Measurements from ENCODE around the gene MEGF11. TPM values are rescaled to one million over a fixed set of nuclear protein-coding genes. Genes with fewer than 3 reads are reported as not detected.

Gene MEGF11
- total RNA-seq, 1 experiment from 2014 or later, result 0.09 TPM

- no TSS peak for BruUV-seq (replicated peaks)
- ChIA-PET POLR2A (interaction anchor here (1.1 kb wide), 1 partner anchor 57 kb away, joined by 4 read pairs; no protein-coding TSS in a partner anchor), CTCF (interaction anchor here (0.6 kb wide), 1 partner anchor 44 kb away, joined by 3 read pairs; no protein-coding TSS in a partner anchor)
- TF ChIP-seq CTCF (IDR thresholded peaks at IDR 0.05; ENCODE audit: unreplicated experiment), result no peak
- intact Hi-C loops (cut with micrococcal nuclease), result no loop called here
- no peak overlapping the region for H3K4me3 Mint-ChIP-seq (ENCODE audit: unreplicated experiment)
- H3K4me1 Mint-ChIP-seq (ENCODE audit: insufficient read depth, unreplicated experiment), result peaks cover 26% of the 10 kb centered on the region
- no peak for DNase-seq (ENCODE audit: unreplicated experiment)
- H3K36me3 Mint-ChIP-seq (ENCODE audit: insufficient read depth, unreplicated experiment), result no peaks in the 10 kb centered on the region
- no peak overlapping the region for H3K27ac Mint-ChIP-seq (ENCODE audit: low read depth, unreplicated experiment)
- H3K9me3 Mint-ChIP-seq (ENCODE audit: unreplicated experiment), result no peaks in the 10 kb centered on the region
- peaks cover under 1% of the 10 kb centered on the region for H3K27me3 Mint-ChIP-seq (ENCODE audit: insufficient read depth, unreplicated experiment)
These were observed 229.4 kb downstream of the MEGF11 start for GRCh38 chr15:66024116-66024515.

GRCh38 chr15:66023311-66023972 is 230.1 kb downstream of the MEGF11 start:
- no peak for DNase-seq (ENCODE audit: unreplicated experiment)
- no TSS peak for BruUV-seq (replicated peaks)
- CTCF ChIA-PET, result interaction anchor here (0.6 to 1.1 kb wide), 2 partner anchors 106 kb away, joined by 3 to 6 read pairs; no protein-coding TSS in a partner anchor
- peaks cover 7% of the 10 kb centered on the region for H3K27me3 Mint-ChIP-seq (ENCODE audit: insufficient read depth, unreplicated experiment)
- no peaks in the 10 kb centered on the region for H3K36me3 Mint-ChIP-seq (ENCODE audit: insufficient read depth, unreplicated experiment)
- H3K9me3 Mint-ChIP-seq (ENCODE audit: unreplicated experiment), result no peaks in the 10 kb centered on the region
- TF ChIP-seq CTCF (IDR thresholded peaks at IDR 0.05; ENCODE audit: unreplicated experiment), result no peak
- H3K4me1 Mint-ChIP-seq (ENCODE audit: insufficient read depth, unreplicated experiment), result peaks cover 26% of the 10 kb centered on the region
- no peak overlapping the region for H3K27ac Mint-ChIP-seq (ENCODE audit: low read depth, unreplicated experiment)
- POLR2A ChIA-PET, result no interaction called here
- intact Hi-C loops (cut with micrococcal nuclease), result no loop called here
- no peak overlapping the region for H3K4me3 Mint-ChIP-seq (ENCODE audit: unreplicated experiment)

- no peak overlapping the region for H3K27ac Mint-ChIP-seq (ENCODE audit: low read depth, unreplicated experiment)
- intact Hi-C loops (cut with micrococcal nuclease), result no loop called here
- no peak overlapping the region for H3K4me3 Mint-ChIP-seq (ENCODE audit: unreplicated experiment)
- no peaks in the 10 kb centered on the region for H3K9me3 Mint-ChIP-seq (ENCODE audit: unreplicated experiment)
- DNase-seq (ENCODE audit: unreplicated experiment), result no peak
- peaks cover 17% of the 10 kb centered on the region for H3K4me1 Mint-ChIP-seq (ENCODE audit: insufficient read depth, unreplicated experiment)
- ChIA-PET POLR2A (no interaction called here), CTCF (interaction anchor here (1.1 kb wide), 1 partner anchor 105 kb away, joined by 3 read pairs; no protein-coding TSS in a partner anchor)
- BruUV-seq (replicated peaks), result no TSS peak
- peaks cover 20% of the 10 kb centered on the region for H3K27me3 Mint-ChIP-seq (ENCODE audit: insufficient read depth, unreplicated experiment)
- no peak for TF ChIP-seq CTCF (IDR thresholded peaks at IDR 0.05; ENCODE audit: unreplicated experiment)
- no peaks in the 10 kb centered on the region for H3K36me3 Mint-ChIP-seq (ENCODE audit: insufficient read depth, unreplicated experiment)
These were observed 231.4 kb downstream of the MEGF11 start for GRCh38 chr15:66022163-66022525.

- DNase-seq (ENCODE audit: unreplicated experiment), result no peak
- Mint-ChIP-seq H3K36me3 (ENCODE audit: insufficient read depth, unreplicated experiment) (no peaks in the 10 kb centered on the region), H3K27me3 (ENCODE audit: insufficient read depth, unreplicated experiment) (peaks cover 23% of the 10 kb centered on the region), H3K4me1 (ENCODE audit: insufficient read depth, unreplicated experiment) (peaks cover 14% of the 10 kb centered on the region), H3K27ac (ENCODE audit: low read depth, unreplicated experiment) (no peak overlapping the region), H3K9me3 (ENCODE audit: unreplicated experiment) (no peaks in the 10 kb centered on the region), H3K4me3 (ENCODE audit: unreplicated experiment) (no peak overlapping the region)
- ChIA-PET CTCF (no interaction called here), POLR2A (no interaction called here)
- TF ChIP-seq CTCF (IDR thresholded peaks at IDR 0.05; ENCODE audit: unreplicated experiment), result no peak
- intact Hi-C loops (cut with micrococcal nuclease), result no loop called here
- no TSS peak for BruUV-seq (replicated peaks)
These were observed 231.9 kb downstream of the MEGF11 start for GRCh38 chr15:66021496-66022162.
